Measurements from ENCODE around the gene ABCG4. TPM values are rescaled to one million over a fixed set of nuclear protein-coding genes. Genes with fewer than 3 reads are reported as not detected.

The ABCG4 gene
- total RNA-seq, 1 experiment from 2014 or later, result 1.9 TPM

DNA sequence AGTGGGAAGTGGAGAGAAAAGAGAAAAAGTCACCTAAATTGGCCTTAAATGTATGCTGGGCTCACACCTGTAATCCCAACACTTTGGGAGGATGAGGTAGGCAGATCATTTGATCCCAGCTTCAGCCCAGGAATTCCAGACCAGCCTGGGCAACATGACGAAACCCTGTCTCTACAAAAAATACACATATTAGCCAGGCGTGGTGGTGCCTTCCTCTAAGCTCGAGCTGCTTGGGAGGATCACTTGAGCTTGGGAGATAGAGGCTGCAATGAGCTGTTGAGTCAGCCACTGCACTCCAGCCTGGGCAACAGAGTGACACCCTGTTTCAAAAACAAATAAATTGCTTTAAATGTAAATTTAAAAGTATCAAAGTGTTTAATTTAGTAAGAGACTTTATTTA, 61.2 kb downstream of the ABCG4 start (continued):
- TF ChIP-seq, protein P1, sequence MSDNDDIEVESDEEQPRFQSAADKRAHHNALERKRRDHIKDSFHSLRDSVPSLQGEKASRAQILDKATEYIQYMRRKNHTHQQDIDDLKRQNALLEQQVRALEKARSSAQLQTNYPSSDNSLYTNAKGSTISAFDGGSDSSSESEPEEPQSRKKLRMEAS (IDR thresholded peaks at IDR 0.05), result no peak
- TF ChIP-seq EGR1 (IDR thresholded peaks at IDR 0.05; ENCODE audit: low read depth) (no peak), EZH2phosphoT487 (IDR thresholded peaks at IDR 0.05; ENCODE audit: borderline replicate concordance) (no peak), ZNF274 (IDR thresholded peaks at IDR 0.05; ENCODE audit: low read depth, low read length) (no peak)

Other genes starting within 250 kb of the ABCG4 start
- 120 TPM for gene BCL9L, start 223.1 kb upstream of the ABCG4 start, total RNA-seq (2021; ENCODE audit: unreplicated experiment)
- gene UPK2, start 192.8 kb upstream of the ABCG4 start, total RNA-seq (2021; ENCODE audit: unreplicated experiment), result 0.42 TPM
- gene FOXR1, start 177.3 kb upstream of the ABCG4 start, total RNA-seq (2021; ENCODE audit: unreplicated experiment), result not detected
- 28.9 TPM for gene CENATAC, start 150.9 kb upstream of the ABCG4 start, total RNA-seq (2021; ENCODE audit: unreplicated experiment)
- 1,404 TPM for gene RPS25, start 130.7 kb upstream of the ABCG4 start, total RNA-seq (2021; ENCODE audit: unreplicated experiment)
- 61.6 TPM for gene TRAPPC4, start 130.3 kb upstream of the ABCG4 start, total RNA-seq (2021; ENCODE audit: unreplicated experiment)
- 49.8 TPM for gene SLC37A4, start 118.2 kb upstream of the ABCG4 start, total RNA-seq (2021; ENCODE audit: unreplicated experiment)
- 181 TPM for gene HYOU1, start 91.8 kb upstream of the ABCG4 start, total RNA-seq (2021; ENCODE audit: unreplicated experiment)
- 20.4 TPM for gene VPS11, start 81.2 kb upstream of the ABCG4 start, total RNA-seq (2021; ENCODE audit: unreplicated experiment)
- gene HMBS, start 64.2 kb upstream of the ABCG4 start, total RNA-seq (2021; ENCODE audit: unreplicated experiment), result 69.0 TPM
- 45.1 TPM for gene DPAGT1, start 47.2 kb upstream of the ABCG4 start, total RNA-seq (2021; ENCODE audit: unreplicated experiment)
- gene C2CD2L, start 41.7 kb upstream of the ABCG4 start, total RNA-seq (2021; ENCODE audit: unreplicated experiment), result 12.4 TPM
- gene HINFP, start 27.5 kb upstream of the ABCG4 start, total RNA-seq (2021; ENCODE audit: unreplicated experiment), result 38.1 TPM
- 21.4 TPM for gene NLRX1, start 19.7 kb downstream of the ABCG4 start, total RNA-seq (2021; ENCODE audit: unreplicated experiment)
- gene NHERF4, start 36.4 kb downstream of the ABCG4 start, total RNA-seq (2021; ENCODE audit: unreplicated experiment), result 0.30 TPM
- gene CBL, start 57.3 kb downstream of the ABCG4 start, total RNA-seq (2021; ENCODE audit: unreplicated experiment), result 31.1 TPM
- 17.4 TPM for gene MCAM, start 168.1 kb downstream of the ABCG4 start, total RNA-seq (2021; ENCODE audit: unreplicated experiment)
- gene RNF26, start 185.5 kb downstream of the ABCG4 start, total RNA-seq (2021; ENCODE audit: unreplicated experiment), result 45.6 TPM
- not detected for gene C1QTNF5, start 191.8 kb downstream of the ABCG4 start, total RNA-seq (2021; ENCODE audit: unreplicated experiment)
- gene MFRP, start 197.7 kb downstream of the ABCG4 start, total RNA-seq (2021; ENCODE audit: unreplicated experiment), result not detected
- 5.0 TPM for gene USP2, start 232.6 kb downstream of the ABCG4 start, total RNA-seq (2021; ENCODE audit: unreplicated experiment)